AG20443 (cell line): ENCODE data around the gene RIMBP2.

Experiments
- DNase-seq: peaks from one replicate; pipeline ENCODE4 v3.0.0; 2012; ENCODE audit warnings: low spot score, mixed read lengths

RIMBP2 gene

GRCh38 chr12:130418251-130418650 is 297.8 kb downstream of the RIMBP2 start:
- no peak for DNase-seq

- no peak for DNase-seq
These were observed 301.7 kb downstream of the RIMBP2 start for GRCh38 chr12:130414381-130414780.

GRCh38 chr12:130413909-130414308 is 302.2 kb downstream of the RIMBP2 start:
- DNase-seq = no peak

DNA sequence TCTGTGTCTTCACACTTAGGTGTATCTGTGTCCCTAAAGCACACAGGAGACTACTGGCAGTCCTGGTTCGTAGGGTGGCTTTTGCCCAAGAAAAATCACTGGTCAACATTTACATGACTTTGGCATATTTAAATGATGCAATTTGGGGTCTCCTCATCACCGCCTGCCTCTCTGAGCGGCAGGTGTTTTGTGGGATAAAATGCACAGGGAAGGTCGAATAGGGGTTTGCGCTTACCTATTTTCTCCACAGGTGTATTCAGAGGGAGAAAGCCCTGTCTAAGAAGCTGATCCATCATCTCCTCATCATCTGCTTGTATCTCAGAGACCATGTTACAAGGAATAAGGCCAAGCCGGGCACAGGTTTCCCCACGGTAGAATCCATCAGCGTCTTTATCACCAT is 303.7 kb downstream of the RIMBP2 start:
- no peak for DNase-seq

DNA sequence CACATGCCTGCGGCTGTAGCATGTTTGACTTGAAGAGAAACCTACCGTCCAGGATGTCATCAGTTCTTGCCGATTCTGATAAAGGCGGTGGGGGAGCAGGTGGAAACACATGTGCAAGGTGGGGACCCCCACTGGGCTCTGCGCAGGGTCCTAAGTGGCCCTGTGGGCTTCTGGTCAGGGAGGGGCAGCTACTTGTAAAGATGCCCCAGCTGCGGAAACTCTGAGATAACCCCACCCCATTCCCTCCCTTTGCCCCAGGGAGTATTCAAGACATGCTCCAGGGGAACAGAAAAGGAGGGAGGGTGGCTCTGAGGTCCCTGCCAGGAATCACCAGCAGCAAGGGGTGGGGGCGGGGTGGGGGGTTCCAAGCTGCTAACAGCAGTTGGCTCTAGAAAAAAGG is 310.8 kb downstream of the RIMBP2 start:
- no peak for DNase-seq

DNA sequence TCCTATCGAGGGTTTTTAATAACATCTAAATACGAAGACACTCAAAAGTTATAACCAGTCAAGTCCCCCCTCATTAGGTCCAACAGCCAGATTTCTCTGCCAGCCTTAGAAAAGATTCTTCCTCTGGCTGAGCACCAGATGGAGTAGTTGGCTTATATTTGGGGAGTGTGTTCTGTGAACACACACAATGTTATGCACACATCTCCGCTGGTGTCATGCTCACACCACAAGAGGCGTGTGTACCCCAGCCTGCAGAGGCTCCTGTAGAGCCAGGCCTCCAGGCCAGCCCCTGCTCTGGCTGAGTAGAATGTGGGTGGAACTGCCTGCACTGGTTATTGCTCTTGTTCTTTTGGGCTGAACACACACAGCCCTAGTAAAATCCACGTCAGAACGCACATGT is 314.4 kb downstream of the RIMBP2 start:
- no peak for DNase-seq

DNA sequence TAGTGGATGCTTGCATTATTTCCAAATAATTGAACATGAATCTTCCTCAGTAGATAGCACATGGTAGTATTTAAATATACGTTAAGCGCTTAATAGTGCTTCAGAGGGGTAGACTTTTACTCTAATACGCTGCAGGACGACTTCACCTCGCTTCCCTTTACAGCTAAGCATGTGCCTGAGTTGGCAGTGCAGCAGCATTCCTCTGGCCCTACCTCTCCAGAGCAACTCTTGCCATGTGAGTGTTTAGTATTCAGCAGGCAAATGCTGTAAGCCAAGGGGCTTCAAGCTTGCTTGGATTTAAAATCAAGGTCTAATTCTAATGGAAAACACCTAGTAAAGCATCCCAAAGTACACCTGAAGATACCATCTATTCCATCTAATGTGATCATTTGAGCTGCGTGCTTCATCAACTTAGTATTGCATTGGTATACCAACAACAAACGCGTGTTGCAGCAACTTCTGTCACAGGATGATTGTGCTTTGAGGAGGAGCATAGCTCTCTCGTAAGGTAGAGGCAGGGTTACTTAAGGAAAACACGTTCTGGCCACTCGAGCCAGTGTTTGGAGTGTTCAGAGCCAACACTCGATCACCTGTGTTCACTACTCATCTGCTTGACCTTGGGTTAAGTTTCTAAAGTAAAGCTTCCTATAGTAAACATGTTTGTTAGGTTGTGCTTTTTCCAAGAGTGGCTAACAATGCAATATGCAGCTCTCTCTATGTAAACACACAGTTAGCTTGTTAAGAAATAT is 317.8 kb downstream of the RIMBP2 start:
- no peak for DNase-seq

- no peak for DNase-seq
These were observed 319.4 kb downstream of the RIMBP2 start for GRCh38 chr12:130396667-130397066.

GRCh38 chr12:130394906-130395305 is 321.2 kb downstream of the RIMBP2 start:
- DNase-seq = no peak

- no peak for DNase-seq
These were observed 324.9 kb downstream of the RIMBP2 start for GRCh38 chr12:130391186-130391585.

DNA sequence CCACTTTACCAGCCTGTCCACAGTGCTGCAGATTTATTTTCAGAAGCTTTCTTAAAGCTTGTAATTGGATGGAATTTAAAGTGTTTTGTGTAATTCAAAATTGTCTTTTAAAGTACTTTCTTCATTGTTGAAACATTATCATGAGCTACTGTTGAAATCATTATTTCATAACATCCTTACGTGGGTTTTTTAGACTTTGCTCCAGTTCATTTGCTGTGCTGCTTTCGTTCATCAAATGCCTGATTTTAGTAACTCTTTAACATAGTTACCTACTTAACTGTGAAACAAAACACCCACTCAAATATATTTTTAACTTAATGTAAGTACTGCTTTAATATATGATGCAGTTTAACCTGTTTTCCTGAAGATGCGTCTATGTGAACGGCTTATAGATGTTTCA is 330.9 kb downstream of the RIMBP2 start:
- DNase-seq = no peak

DNA sequence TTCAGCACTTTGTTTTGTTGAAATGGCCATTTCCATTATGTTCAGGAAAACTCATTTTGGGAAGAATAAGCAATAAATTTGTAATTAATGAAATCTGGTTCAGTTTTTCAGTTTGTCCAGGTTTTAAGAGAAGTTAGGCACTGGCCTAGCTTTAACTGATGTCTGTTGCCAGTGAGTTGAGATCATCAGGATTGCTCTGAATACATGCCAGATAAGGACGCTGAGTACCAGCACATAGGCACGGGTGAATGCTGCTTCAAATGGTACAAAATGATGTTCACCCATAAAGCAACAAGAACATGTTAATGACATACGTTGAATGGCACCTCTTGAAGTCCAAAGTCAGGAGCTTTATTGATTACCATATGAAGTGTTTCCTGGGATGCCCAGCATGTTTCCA is 331.9 kb downstream of the RIMBP2 start:
- DNase-seq = no peak

GRCh38 chr12:130382818-130383217 is 333.3 kb downstream of the RIMBP2 start:
- no peak for DNase-seq

DNA sequence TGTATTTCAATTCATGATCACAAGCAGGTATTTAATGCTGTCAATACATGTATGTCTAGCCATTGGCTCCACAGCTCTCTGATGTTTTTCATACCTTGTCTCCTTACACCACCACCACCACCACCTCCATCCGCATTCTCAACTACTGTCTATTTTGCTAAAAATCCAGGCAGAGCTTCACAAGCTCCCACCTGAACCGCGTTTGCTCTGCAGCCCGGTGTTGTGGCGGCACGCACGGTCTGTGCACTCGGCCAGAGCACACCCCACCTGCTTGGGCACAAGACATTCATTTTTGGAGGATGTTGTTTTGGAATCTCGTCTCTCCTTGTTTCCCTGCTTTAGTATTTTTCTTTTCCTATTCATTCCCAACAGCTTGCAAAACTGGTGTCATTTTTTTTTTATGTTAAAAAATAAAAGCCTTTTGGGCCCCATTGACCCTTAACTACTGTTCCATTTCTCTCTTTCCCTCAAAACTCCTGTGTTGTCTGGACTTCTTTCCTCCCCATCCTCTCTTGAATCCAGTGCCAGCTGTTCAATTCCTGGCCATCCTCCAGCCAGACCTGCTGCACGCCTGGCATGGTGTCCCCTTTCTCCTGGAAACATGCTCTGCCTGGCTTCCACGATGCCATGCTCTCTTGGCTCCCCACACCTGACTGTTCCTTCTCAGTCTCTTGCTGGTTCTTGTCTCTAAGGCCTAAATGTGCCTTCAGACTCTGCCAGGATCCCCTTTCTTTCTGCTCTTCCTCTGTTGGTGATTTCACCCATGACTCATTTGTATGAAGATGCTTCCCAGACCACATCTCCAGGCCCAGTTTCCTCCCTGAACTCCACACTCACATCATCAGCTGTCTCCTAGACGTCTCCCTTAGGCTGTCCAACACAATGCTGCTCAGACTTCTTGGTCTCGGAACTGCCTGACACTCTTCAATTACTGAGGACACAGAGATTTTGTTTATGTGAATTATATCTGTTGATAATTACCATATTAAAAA is 340.5 kb downstream of the RIMBP2 start:
- DNase-seq = no peak

DNA sequence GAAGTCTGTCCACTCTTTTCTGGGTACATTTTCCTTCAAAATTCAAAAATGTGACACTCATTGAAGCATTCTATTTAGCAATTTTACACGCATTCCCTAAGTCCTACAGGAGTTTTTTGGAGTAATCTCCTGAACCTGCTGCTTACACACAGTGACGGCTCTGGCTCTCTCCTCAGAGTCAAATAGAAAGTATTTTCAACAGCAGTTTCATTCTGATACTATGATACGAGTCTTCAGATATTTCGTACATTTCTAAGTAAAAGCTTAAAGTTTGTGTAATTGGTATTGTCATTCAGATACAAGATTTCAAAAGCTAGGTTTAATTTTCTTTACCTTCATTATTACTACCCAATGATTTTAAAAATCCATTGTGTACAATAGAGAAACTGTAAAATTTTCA is 342.0 kb downstream of the RIMBP2 start:
- DNase-seq = no peak

- no peak for DNase-seq
These were observed 343.2 kb downstream of the RIMBP2 start for GRCh38 chr12:130372936-130373335.

DNA sequence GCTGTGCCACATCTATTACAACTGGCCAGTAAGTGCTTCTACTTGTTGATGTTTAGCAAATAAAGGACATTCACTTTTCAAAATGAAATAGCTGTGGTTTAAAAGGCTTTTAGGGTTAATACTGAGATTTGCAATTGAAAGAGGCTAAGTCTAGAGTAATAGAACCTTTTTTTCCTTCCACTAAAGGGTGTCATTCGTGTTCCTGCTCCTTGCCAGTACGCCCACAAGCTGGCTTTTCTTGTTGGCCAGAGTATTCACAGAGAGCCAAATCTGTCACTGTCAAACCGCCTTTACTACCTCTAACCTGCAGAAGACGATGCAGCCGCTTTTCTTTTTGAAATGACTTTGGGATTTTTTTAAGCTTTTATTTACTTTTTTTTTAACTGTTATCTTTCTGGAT is 344.8 kb downstream of the RIMBP2 start:
- DNase-seq = no peak

- no peak for DNase-seq
These were observed 346.3 kb downstream of the RIMBP2 start for GRCh38 chr12:130369816-130370215.

- no peak for DNase-seq
These were observed 348.6 kb downstream of the RIMBP2 start for GRCh38 chr12:130367523-130367922.

GRCh38 chr12:130367003-130367402 is 349.1 kb downstream of the RIMBP2 start:
- no peak for DNase-seq

GRCh38 chr12:130366159-130366558 is 349.9 kb downstream of the RIMBP2 start:
- no peak for DNase-seq

- DNase-seq = no peak
These were observed 351.5 kb downstream of the RIMBP2 start for GRCh38 chr12:130364578-130364977.

- no peak for DNase-seq
These were observed 354.0 kb downstream of the RIMBP2 start for GRCh38 chr12:130362060-130362459.
